Measurements from ENCODE around the gene SPATA31C1.

DNA sequence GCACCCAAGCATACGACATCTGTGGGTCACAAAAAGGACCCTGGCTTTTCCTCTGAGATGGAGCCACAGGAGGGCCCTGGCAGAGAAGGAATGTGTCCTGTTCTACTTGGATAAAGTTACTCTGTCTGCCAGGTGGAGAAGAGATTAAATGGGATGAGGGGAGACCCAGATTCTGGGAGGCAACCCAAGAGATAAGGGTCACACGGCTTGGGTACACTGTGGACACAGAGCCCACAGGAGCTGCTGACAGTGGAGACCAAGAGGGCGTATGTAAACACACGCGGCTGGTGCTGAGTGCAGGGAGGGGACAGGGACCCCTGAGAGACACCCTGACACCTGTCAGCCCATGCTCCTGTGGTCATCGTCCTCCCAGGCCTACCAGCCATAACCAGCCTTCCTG is 50.4 kb downstream of the SPATA31C1 start:
- TF ChIP-seq POLR2AphosphoS5 (IDR thresholded peaks at IDR 0.05; ENCODE audit: low read depth), result no peak
- TF ChIP-seq, protein P1, sequence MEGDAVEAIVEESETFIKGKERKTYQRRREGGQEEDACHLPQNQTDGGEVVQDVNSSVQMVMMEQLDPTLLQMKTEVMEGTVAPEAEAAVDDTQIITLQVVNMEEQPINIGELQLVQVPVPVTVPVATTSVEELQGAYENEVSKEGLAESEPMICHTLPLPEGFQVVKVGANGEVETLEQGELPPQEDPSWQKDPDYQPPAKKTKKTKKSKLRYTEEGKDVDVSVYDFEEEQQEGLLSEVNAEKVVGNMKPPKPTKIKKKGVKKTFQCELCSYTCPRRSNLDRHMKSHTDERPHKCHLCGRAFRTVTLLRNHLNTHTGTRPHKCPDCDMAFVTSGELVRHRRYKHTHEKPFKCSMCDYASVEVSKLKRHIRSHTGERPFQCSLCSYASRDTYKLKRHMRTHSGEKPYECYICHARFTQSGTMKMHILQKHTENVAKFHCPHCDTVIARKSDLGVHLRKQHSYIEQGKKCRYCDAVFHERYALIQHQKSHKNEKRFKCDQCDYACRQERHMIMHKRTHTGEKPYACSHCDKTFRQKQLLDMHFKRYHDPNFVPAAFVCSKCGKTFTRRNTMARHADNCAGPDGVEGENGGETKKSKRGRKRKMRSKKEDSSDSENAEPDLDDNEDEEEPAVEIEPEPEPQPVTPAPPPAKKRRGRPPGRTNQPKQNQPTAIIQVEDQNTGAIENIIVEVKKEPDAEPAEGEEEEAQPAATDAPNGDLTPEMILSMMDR (IDR thresholded peaks at IDR 0.05; ENCODE audit: insufficient read depth, low read length), result no peak
